ENCODE measurements around the gene PHLPP1.

DNA sequence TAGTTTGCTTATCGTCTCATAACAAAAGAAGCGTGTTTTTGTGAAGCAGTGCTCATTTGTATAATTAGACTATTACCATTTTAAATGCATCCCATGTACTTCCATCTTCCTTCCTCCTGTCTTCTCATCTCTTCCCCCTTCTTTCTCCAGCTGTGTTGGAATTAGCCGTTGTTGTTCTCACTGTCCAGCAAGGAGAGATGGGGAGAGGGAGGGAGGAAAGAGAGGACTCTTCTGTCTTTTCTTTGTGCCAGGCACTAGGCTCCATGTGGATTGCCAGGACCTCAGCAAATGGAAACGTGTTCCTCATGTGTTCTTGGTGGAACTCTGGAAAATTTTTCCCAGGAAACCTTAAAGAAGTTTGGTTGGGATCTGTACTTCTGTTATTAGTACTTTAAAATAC, 131.7 kb downstream of the PHLPP1 start:
- TF ChIP-seq, protein P1, sequence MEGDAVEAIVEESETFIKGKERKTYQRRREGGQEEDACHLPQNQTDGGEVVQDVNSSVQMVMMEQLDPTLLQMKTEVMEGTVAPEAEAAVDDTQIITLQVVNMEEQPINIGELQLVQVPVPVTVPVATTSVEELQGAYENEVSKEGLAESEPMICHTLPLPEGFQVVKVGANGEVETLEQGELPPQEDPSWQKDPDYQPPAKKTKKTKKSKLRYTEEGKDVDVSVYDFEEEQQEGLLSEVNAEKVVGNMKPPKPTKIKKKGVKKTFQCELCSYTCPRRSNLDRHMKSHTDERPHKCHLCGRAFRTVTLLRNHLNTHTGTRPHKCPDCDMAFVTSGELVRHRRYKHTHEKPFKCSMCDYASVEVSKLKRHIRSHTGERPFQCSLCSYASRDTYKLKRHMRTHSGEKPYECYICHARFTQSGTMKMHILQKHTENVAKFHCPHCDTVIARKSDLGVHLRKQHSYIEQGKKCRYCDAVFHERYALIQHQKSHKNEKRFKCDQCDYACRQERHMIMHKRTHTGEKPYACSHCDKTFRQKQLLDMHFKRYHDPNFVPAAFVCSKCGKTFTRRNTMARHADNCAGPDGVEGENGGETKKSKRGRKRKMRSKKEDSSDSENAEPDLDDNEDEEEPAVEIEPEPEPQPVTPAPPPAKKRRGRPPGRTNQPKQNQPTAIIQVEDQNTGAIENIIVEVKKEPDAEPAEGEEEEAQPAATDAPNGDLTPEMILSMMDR (IDR thresholded peaks at IDR 0.05; ENCODE audit: insufficient read depth, low read length, poor library complexity, severe bottlenecking): no peak
- TF ChIP-seq EZH2phosphoT487 (conservative IDR thresholded peaks at IDR 0.05; ENCODE audit: low read length): no peak
